Measurements from ENCODE around the gene PLCB1. TPM values are rescaled to one million over a fixed set of nuclear protein-coding genes. Genes with fewer than 3 reads are reported as not detected.

Gene PLCB1
- total RNA-seq, 2 donors from 2014 or later = 3.2 to 3.4 TPM

GRCh38 chr20:8876366-8876765 lies 744.3 kb downstream of the PLCB1 start:
- no peak overlapping the region for H3K27ac Mint-ChIP-seq
- H3K4me3 Mint-ChIP-seq = no peak overlapping the region
- no peak for DNase-seq
- H3K36me3 Mint-ChIP-seq (ENCODE audit: insufficient read depth in 2 of 2) = no peaks in the 10 kb centered on the region
- no peak for ATAC-seq (replicated peaks in 1 of 2)
- no peaks in the 10 kb centered on the region for H3K27me3 Mint-ChIP-seq (ENCODE audit: low read depth)
- peaks cover 0 to 1% of the 10 kb centered on the region in 2 donors for H3K9me3 Mint-ChIP-seq
- H3K4me1 Mint-ChIP-seq (ENCODE audit: low read depth) = no peaks in the 10 kb centered on the region

- Mint-ChIP-seq H3K9me3 (peaks cover 0 to 1% of the 10 kb centered on the region in 2 donors), H3K4me3 (no peak overlapping the region)
Observed at GRCh38 chr20:8877294-8877693, 745.2 kb downstream of the PLCB1 start.

GRCh38 chr20:8879669-8880068 lies 747.6 kb downstream of the PLCB1 start:
- Mint-ChIP-seq H3K9me3 (peaks cover 0 to 1% of the 10 kb centered on the region in 2 donors), H3K27me3 (ENCODE audit: low read depth) (no peaks in the 10 kb centered on the region), H3K4me1 (ENCODE audit: low read depth) (no peaks in the 10 kb centered on the region), H3K27ac (no peak overlapping the region), H3K4me3 (no peak overlapping the region), H3K36me3 (ENCODE audit: insufficient read depth in 2 of 2) (no peaks in the 10 kb centered on the region)
- no peak for ATAC-seq (replicated peaks in 1 of 2)
- DNase-seq = no peak

More at GRCh38 chr20:8877294-8877693, 745.2 kb downstream of the PLCB1 start:
- no peak for ATAC-seq (replicated peaks in 1 of 2)
- no peaks in the 10 kb centered on the region for H3K36me3 Mint-ChIP-seq (ENCODE audit: insufficient read depth in 2 of 2)
- H3K4me1 Mint-ChIP-seq (ENCODE audit: low read depth) = no peaks in the 10 kb centered on the region
- H3K27me3 Mint-ChIP-seq (ENCODE audit: low read depth) = no peaks in the 10 kb centered on the region
- no peak overlapping the region for H3K27ac Mint-ChIP-seq
- DNase-seq = no peak

- no peak for DNase-seq
- Mint-ChIP-seq H3K4me1 (ENCODE audit: low read depth) (no peaks in the 10 kb centered on the region), H3K27ac (no peak overlapping the region), H3K27me3 (ENCODE audit: low read depth) (no peaks in the 10 kb centered on the region), H3K9me3 (peaks cover 0 to 1% of the 10 kb centered on the region in 2 donors), H3K36me3 (ENCODE audit: insufficient read depth in 2 of 2) (no peaks in the 10 kb centered on the region), H3K4me3 (no peak overlapping the region)
- no peak for ATAC-seq (replicated peaks in 1 of 2)
Observed at GRCh38 chr20:8880085-8880853, 748.2 kb downstream of the PLCB1 start.

- Mint-ChIP-seq H3K36me3 (ENCODE audit: insufficient read depth in 2 of 2) (peaks cover 2 to 8% of the 10 kb centered on the region in 2 donors), H3K27me3 (ENCODE audit: low read depth) (no peaks in the 10 kb centered on the region)
- DNase-seq = no peak
Observed at GRCh38 chr20:8891039-8891438, 759.0 kb downstream of the PLCB1 start.

GRCh38 chr20:8895472-8895871 lies 763.4 kb downstream of the PLCB1 start:
- no peak overlapping the region for H3K4me3 Mint-ChIP-seq
- no peaks in the 10 kb centered on the region for H3K4me1 Mint-ChIP-seq (ENCODE audit: low read depth)
- H3K9me3 Mint-ChIP-seq = peaks cover 7 to 8% of the 10 kb centered on the region in 2 donors
- H3K36me3 Mint-ChIP-seq (ENCODE audit: insufficient read depth in 2 of 2) = peaks cover 2 to 8% of the 10 kb centered on the region in 2 donors
- H3K27me3 Mint-ChIP-seq (ENCODE audit: low read depth) = no peaks in the 10 kb centered on the region
- H3K27ac Mint-ChIP-seq = no peak overlapping the region
- no peak for DNase-seq
- ATAC-seq (replicated peaks in 1 of 2) = no peak

More at GRCh38 chr20:8891039-8891438, 759.0 kb downstream of the PLCB1 start:
- H3K4me3 Mint-ChIP-seq = no peak overlapping the region
- ATAC-seq (replicated peaks in 1 of 2) = no peak
- H3K4me1 Mint-ChIP-seq (ENCODE audit: low read depth) = no peaks in the 10 kb centered on the region
- peaks cover 7 to 8% of the 10 kb centered on the region in 2 donors for H3K9me3 Mint-ChIP-seq
- H3K27ac Mint-ChIP-seq = no peak overlapping the region

GRCh38 chr20:8898823-8899222 lies 766.8 kb downstream of the PLCB1 start:
- H3K9me3 Mint-ChIP-seq = peaks cover 7 to 8% of the 10 kb centered on the region in 2 donors
- H3K4me3 Mint-ChIP-seq = no peak overlapping the region
- no peak for ATAC-seq (replicated peaks in 1 of 2)
- DNase-seq = no peak
- H3K27ac Mint-ChIP-seq = no peak overlapping the region
- H3K36me3 Mint-ChIP-seq (ENCODE audit: insufficient read depth in 2 of 2) = peaks cover 2 to 8% of the 10 kb centered on the region in 2 donors
- H3K4me1 Mint-ChIP-seq (ENCODE audit: low read depth) = no peaks in the 10 kb centered on the region
- no peaks in the 10 kb centered on the region for H3K27me3 Mint-ChIP-seq (ENCODE audit: low read depth)

GRCh38 chr20:8901237-8902025 lies 769.4 kb downstream of the PLCB1 start:
- Mint-ChIP-seq H3K27me3 (ENCODE audit: low read depth) (no peaks in the 10 kb centered on the region), H3K4me3 (no peak overlapping the region), H3K9me3 (no peaks in the 10 kb centered on the region), H3K36me3 (ENCODE audit: insufficient read depth in 2 of 2) (no peaks in the 10 kb centered on the region), H3K4me1 (ENCODE audit: low read depth) (no peaks in the 10 kb centered on the region), H3K27ac (no peak overlapping the region)
- no peak for DNase-seq
- no peak for ATAC-seq (replicated peaks in 1 of 2)

- no peaks in the 10 kb centered on the region for H3K27me3 Mint-ChIP-seq (ENCODE audit: low read depth)
- ATAC-seq (replicated peaks in 1 of 2) = no peak
Observed at GRCh38 chr20:8903655-8904605, 771.9 kb downstream of the PLCB1 start.

GRCh38 chr20:8909596-8909995 lies 777.5 kb downstream of the PLCB1 start:
- Mint-ChIP-seq H3K27me3 (ENCODE audit: low read depth) (no peaks in the 10 kb centered on the region), H3K36me3 (ENCODE audit: insufficient read depth in 2 of 2) (no peaks in the 10 kb centered on the region), H3K4me1 (ENCODE audit: low read depth) (no peaks in the 10 kb centered on the region), H3K4me3 (no peak overlapping the region), H3K27ac (no peak overlapping the region), H3K9me3 (peaks cover 2 to 8% of the 10 kb centered on the region in 2 donors)
- no peak for ATAC-seq (replicated peaks in 1 of 2)
- no peak for DNase-seq

More at GRCh38 chr20:8903655-8904605, 771.9 kb downstream of the PLCB1 start:
- H3K9me3 Mint-ChIP-seq = peaks cover 0 to 5% of the 10 kb centered on the region in 2 donors
- no peak overlapping the region for H3K27ac Mint-ChIP-seq
- H3K4me3 Mint-ChIP-seq = no peak overlapping the region
- no peaks in the 10 kb centered on the region for H3K4me1 Mint-ChIP-seq (ENCODE audit: low read depth)
- H3K36me3 Mint-ChIP-seq (ENCODE audit: insufficient read depth in 2 of 2) = no peaks in the 10 kb centered on the region
- no peak for DNase-seq

- H3K36me3 Mint-ChIP-seq (ENCODE audit: insufficient read depth in 2 of 2) = no peaks in the 10 kb centered on the region
- H3K27ac Mint-ChIP-seq = no peak overlapping the region
- DNase-seq (no peak), ATAC-seq (replicated peaks in 1 of 2) (no peak)
- no peaks in the 10 kb centered on the region for H3K27me3 Mint-ChIP-seq (ENCODE audit: low read depth)
- peaks cover 5 to 13% of the 10 kb centered on the region in 2 donors for H3K9me3 Mint-ChIP-seq
- no peaks in the 10 kb centered on the region for H3K4me1 Mint-ChIP-seq (ENCODE audit: low read depth)
- no peak overlapping the region for H3K4me3 Mint-ChIP-seq
Observed at GRCh38 chr20:8912096-8912495, 780.0 kb downstream of the PLCB1 start.

GRCh38 chr20:8912731-8913130 lies 780.7 kb downstream of the PLCB1 start:
- DNase-seq = no peak
- H3K4me3 Mint-ChIP-seq = no peak overlapping the region
- no peak for ATAC-seq (replicated peaks in 1 of 2)
- peaks cover 5 to 12% of the 10 kb centered on the region in 2 donors for H3K9me3 Mint-ChIP-seq
- no peaks in the 10 kb centered on the region for H3K4me1 Mint-ChIP-seq (ENCODE audit: low read depth)
- H3K27ac Mint-ChIP-seq = no peak overlapping the region
- no peaks in the 10 kb centered on the region for H3K36me3 Mint-ChIP-seq (ENCODE audit: insufficient read depth in 2 of 2)
- H3K27me3 Mint-ChIP-seq (ENCODE audit: low read depth) = no peaks in the 10 kb centered on the region

All from activated T-cell treated with anti-CD3 and anti-CD28 coated beads, Interleukin-2, amount 50 U/mL, for 72 hours (primary cell).